SU-DHL-6 (cell line): ENCODE data around the gene JMJD4.

Experiments used
- H2AFZ ChIP-seq: fragments of 200-600 bp; sonication (generic); 2 replicates; pipeline ENCODE4 v1.6.1; 2014; ENCODE audit warnings: low read depth, mild to moderate bottlenecking, moderate library complexity, mixed read lengths, antibody characterized with exemption, low read length; ENCODE audit not compliant: severe bottlenecking
- H3F3A ChIP-seq: fragments of 200-600 bp; shearing (Covaris generic); 2 replicates; pipeline ENCODE4 v1.6.0; 2016; ENCODE audit warnings: antibody characterized with exemption, mild to moderate bottlenecking; ENCODE audit not compliant: insufficient read depth
- H3K27ac ChIP-seq: fragments of 200-600 bp; sonication (generic); 2 replicates; pipeline ENCODE4 v1.5.1; 2016; ENCODE audit warnings: low read depth, mild to moderate bottlenecking, low read length, moderate library complexity, mixed read lengths
- H3K27me3 ChIP-seq: fragments of 200-600 bp; sonication (generic), shearing (Covaris generic); 2 replicates; pipeline ENCODE4 v1.6.0; 2014; ENCODE audit warnings: mild to moderate bottlenecking, low read length
- H3K36me3 ChIP-seq: fragments of 200-600 bp; sonication (generic); 2 replicates; pipeline ENCODE4 v1.6.1; 2014; ENCODE audit warnings: mild to moderate bottlenecking, low read length, mixed read lengths
- H3K4me2 ChIP-seq: fragments of 300-600, 200-600 bp; shearing (Covaris generic), sonication (generic); 2 replicates; pipeline ENCODE4 v1.6.0; 2014; ENCODE audit warnings: low read length, low read depth, mild to moderate bottlenecking; ENCODE audit not compliant: poor library complexity, severe bottlenecking
- H3K4me3 ChIP-seq: fragments of 200-600 bp; sonication (generic); 2 replicates; pipeline ENCODE4 v1.5.1; 2014; ENCODE audit warnings: antibody characterized with exemption, low read length, mild to moderate bottlenecking, mixed read lengths; ENCODE audit not compliant: insufficient read depth, poor library complexity, severe bottlenecking
- H3K79me2 ChIP-seq: fragments of 200-600 bp; sonication (generic); 2 replicates; pipeline ENCODE4 v1.6.1; 2014; ENCODE audit warnings: mild to moderate bottlenecking, low read length, moderate library complexity; ENCODE audit not compliant: insufficient read depth
- H3K9ac ChIP-seq: fragments of 200-600 bp; sonication (generic); 2 replicates; pipeline ENCODE4 v1.7.0; 2014; ENCODE audit warnings: mild to moderate bottlenecking, low read length
- H3K9me2 ChIP-seq: fragments of 200-600 bp; sonication (generic); replicated peaks from 2 replicates; pipeline ENCODE4 v1.6.1; 2014; ENCODE audit warnings: low read length; ENCODE audit not compliant: insufficient read depth
- H3K9me3 ChIP-seq: fragments of 200-600 bp; sonication (generic); 2 replicates; pipeline ENCODE4 v1.6.1; 2014; ENCODE audit warnings: low read length, mixed read lengths; ENCODE audit not compliant: insufficient read depth
- H4K20me1 ChIP-seq: fragments of 200-600 bp; sonication (generic); 2 replicates; pipeline ENCODE4 v1.6.1; 2014; ENCODE audit warnings: low read depth, mild to moderate bottlenecking, antibody characterized with exemption, low read length, moderate library complexity, mixed read lengths
- EZH2phosphoT487 ChIP-seq: fragments of 200-600 bp; sonication (generic), shearing (Covaris generic); conservative IDR thresholded peaks from 2 replicates; pipeline ENCODE4 v1.6.1; 2018; ENCODE audit warnings: mild to moderate bottlenecking, antibody characterized with exemption, low read length, moderate library complexity, mixed read lengths
- TF ChIP-seq, protein P1 (sequence below): fragments of 200-600 bp; sonication (generic); IDR thresholded peaks from one replicate; pipeline ENCODE4 v1.5.1; 2017; ENCODE audit warnings: antibody characterized with exemption, mild to moderate bottlenecking, low read length, moderate library complexity; ENCODE audit not compliant: insufficient read depth, poor library complexity, severe bottlenecking

Gene JMJD4

DNA sequence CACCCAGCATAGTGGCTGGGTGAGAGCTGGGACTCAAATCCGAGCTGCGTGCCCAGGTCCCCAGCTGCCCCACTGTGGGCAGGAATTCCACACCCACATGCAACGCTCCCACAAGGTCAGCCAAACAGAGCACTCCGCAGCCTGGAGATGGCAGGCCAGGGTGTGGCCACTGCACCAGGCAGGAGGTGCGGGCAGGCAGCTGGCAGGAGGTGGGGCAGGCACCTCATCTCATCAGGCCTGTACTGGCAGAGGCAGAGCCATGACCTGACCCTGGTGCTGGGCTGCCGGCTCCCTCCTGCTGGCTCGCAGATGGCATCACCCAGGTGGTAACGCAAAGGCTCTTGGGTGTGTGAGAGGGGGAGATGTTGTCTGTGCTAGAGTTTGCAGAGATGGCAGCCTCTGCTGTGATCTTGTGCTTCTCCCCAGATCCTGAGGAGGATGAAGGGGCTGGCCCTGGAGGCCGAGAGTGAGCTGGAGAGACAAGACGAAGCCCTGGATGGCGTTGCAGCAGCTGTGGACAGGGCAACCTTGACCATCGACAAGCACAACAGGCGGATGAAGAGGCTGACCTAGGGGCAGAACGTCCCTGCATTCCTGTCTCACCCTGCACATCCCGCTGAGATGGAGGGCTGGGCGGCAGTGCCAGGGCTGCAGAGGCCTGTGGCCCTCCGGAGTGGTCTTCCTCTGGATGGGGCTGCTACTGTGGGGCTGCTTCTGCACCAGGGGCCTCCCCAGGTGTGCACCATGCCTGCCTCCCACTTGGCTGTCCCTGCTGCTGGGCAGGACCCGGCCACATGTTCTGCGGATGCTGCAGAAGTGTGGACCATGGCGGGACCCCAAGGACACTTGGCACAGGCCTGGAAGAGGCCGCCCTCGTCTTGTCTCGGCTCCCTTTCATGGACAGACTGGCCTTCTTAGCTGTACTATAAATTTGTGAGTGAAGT lies 45.3 kb upstream of the JMJD4 start:
- H2AFZ ChIP-seq, result no peak overlapping the region
- H3K27me3 ChIP-seq, result no peaks in the 10 kb centered on the region
- H3K9ac ChIP-seq, result no peak overlapping the region
- no peak overlapping the region for H3K4me3 ChIP-seq
- no peaks in the 10 kb centered on the region for H3F3A ChIP-seq
- no peaks in the 10 kb centered on the region for H3K9me3 ChIP-seq
- no peaks in the 10 kb centered on the region for H3K36me3 ChIP-seq
- TF ChIP-seq, protein P1, sequence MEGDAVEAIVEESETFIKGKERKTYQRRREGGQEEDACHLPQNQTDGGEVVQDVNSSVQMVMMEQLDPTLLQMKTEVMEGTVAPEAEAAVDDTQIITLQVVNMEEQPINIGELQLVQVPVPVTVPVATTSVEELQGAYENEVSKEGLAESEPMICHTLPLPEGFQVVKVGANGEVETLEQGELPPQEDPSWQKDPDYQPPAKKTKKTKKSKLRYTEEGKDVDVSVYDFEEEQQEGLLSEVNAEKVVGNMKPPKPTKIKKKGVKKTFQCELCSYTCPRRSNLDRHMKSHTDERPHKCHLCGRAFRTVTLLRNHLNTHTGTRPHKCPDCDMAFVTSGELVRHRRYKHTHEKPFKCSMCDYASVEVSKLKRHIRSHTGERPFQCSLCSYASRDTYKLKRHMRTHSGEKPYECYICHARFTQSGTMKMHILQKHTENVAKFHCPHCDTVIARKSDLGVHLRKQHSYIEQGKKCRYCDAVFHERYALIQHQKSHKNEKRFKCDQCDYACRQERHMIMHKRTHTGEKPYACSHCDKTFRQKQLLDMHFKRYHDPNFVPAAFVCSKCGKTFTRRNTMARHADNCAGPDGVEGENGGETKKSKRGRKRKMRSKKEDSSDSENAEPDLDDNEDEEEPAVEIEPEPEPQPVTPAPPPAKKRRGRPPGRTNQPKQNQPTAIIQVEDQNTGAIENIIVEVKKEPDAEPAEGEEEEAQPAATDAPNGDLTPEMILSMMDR, result no peak
- TF ChIP-seq EZH2phosphoT487, result no peak
- no peaks in the 10 kb centered on the region for H3K79me2 ChIP-seq
- H3K27ac ChIP-seq, result no peak overlapping the region
- no peaks in the 10 kb centered on the region for H3K9me2 ChIP-seq
- no peak overlapping the region for H3K4me2 ChIP-seq
- no peaks in the 10 kb centered on the region for H4K20me1 ChIP-seq

DNA sequence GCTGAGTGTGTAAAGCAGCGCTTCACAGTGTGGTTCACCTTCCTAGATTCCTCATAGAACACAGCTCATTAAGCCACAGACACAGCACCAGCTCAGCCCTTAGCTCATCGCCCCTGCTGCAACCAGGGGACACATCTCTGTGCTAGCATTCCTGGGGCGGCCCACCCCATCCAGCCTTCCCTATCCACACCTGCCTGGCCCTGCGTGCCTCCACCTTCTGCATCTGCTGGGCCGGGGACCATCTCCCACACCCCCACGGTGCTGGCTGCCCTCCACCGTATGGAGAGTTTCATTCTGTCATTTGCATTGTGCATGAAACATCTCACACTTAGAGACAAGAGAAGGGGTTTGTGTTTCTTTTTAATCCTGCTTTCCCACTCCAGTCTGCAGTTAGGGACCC lies 44.6 kb upstream of the JMJD4 start:
- no peaks in the 10 kb centered on the region for H4K20me1 ChIP-seq
- H3K4me2 ChIP-seq, result no peak overlapping the region
- no peaks in the 10 kb centered on the region for H3K79me2 ChIP-seq
- H3K36me3 ChIP-seq, result no peaks in the 10 kb centered on the region
- no peaks in the 10 kb centered on the region for H3K9me2 ChIP-seq
- H3K27me3 ChIP-seq, result no peaks in the 10 kb centered on the region
- no peak overlapping the region for H2AFZ ChIP-seq
- no peaks in the 10 kb centered on the region for H3F3A ChIP-seq
- H3K9ac ChIP-seq, result no peak overlapping the region
- no peak for TF ChIP-seq EZH2phosphoT487
- TF ChIP-seq, protein P1, result no peak
- no peaks in the 10 kb centered on the region for H3K9me3 ChIP-seq
- no peak overlapping the region for H3K27ac ChIP-seq
- no peak overlapping the region for H3K4me3 ChIP-seq

DNA sequence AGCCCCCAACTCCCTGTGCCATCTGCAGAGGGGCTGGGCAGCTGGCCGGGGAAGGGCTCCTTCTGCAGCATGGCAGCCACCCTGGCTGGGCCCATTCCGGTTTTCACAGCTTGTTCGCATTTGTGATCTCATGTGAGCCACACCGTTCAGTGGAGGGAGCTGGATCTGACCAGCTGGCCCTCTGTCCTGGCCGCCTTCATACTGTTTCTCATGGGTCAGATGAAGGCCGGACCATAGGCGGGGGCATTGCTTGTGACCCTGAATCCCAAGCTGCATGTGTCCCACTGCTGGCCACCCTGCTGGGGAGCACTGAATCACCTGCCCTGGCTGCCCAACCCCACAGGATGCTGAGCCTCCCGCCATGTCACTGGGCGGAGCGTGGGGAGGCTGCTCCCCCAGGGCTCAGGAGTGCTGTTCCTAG lies 43.9 kb upstream of the JMJD4 start:
- no peaks in the 10 kb centered on the region for H4K20me1 ChIP-seq
- H3F3A ChIP-seq, result no peaks in the 10 kb centered on the region
- H3K9me3 ChIP-seq, result no peaks in the 10 kb centered on the region
- H3K9me2 ChIP-seq, result no peaks in the 10 kb centered on the region
- no peak overlapping the region for H2AFZ ChIP-seq
- no peak overlapping the region for H3K4me3 ChIP-seq
- no peak overlapping the region for H3K9ac ChIP-seq
- no peak overlapping the region for H3K27ac ChIP-seq
- no peaks in the 10 kb centered on the region for H3K79me2 ChIP-seq
- TF ChIP-seq, protein P1, result no peak
- no peak for TF ChIP-seq EZH2phosphoT487
- no peaks in the 10 kb centered on the region for H3K27me3 ChIP-seq
- no peaks in the 10 kb centered on the region for H3K36me3 ChIP-seq
- H3K4me2 ChIP-seq, result no peak overlapping the region
